OCI-LY1 (cell line): ENCODE data around the gene PKMYT1.

Experiments
- H2AFZ ChIP-seq: fragments of 200-600 bp; sonication (generic), shearing (Covaris generic); 2 replicates; pipeline ENCODE4 v1.6.0; 2014; ENCODE audit warnings: antibody characterized with exemption, mild to moderate bottlenecking, low read length
- H3F3A ChIP-seq: fragments of 200-600 bp; sonication (generic), shearing (Covaris generic); 2 replicates; pipeline ENCODE4 v1.6.0; 2014; ENCODE audit warnings: mild to moderate bottlenecking, antibody characterized with exemption, low read length, moderate library complexity; ENCODE audit not compliant: insufficient read depth
- H3K27ac ChIP-seq: fragments of 200-600 bp; sonication (generic); 2 replicates; pipeline ENCODE4 v1.5.1; 2014; ENCODE audit warnings: low read length, mixed run types, mild to moderate bottlenecking, low read depth; ENCODE audit not compliant: poor library complexity, severe bottlenecking
- H3K27me3 ChIP-seq: fragments of 200-600 bp; sonication (generic); 2 replicates; pipeline ENCODE4 v1.6.0; 2014; ENCODE audit warnings: antibody characterized with exemption, mild to moderate bottlenecking, low read length, moderate library complexity; ENCODE audit not compliant: insufficient read depth
- H3K36me3 ChIP-seq: fragments of 200-600 bp; sonication (generic); 2 replicates; pipeline ENCODE4 v1.6.1; 2014; ENCODE audit warnings: mild to moderate bottlenecking, antibody characterized with exemption, low read length, moderate library complexity, mixed read lengths; ENCODE audit not compliant: insufficient read depth
- H3K4me1 ChIP-seq: fragments of 200-600 bp; sonication (generic); 2 replicates; pipeline ENCODE4 v1.5.1; 2014; ENCODE audit warnings: mild to moderate bottlenecking, low read length, moderate library complexity; ENCODE audit not compliant: insufficient read depth, severe bottlenecking
- H3K4me2 ChIP-seq: fragments of 200-600 bp; sonication (generic), shearing (Covaris generic); 2 replicates; pipeline ENCODE4 v1.6.1; 2014; ENCODE audit warnings: low read length
- H3K4me3 ChIP-seq: fragments of 200-600 bp; sonication (generic); 2 replicates; pipeline ENCODE4 v1.5.1; 2014; ENCODE audit warnings: low read length, low read depth, mild to moderate bottlenecking, mixed read lengths; ENCODE audit not compliant: poor library complexity, severe bottlenecking
- H3K79me2 ChIP-seq: fragments of 200-600 bp; shearing (Covaris generic); 2 replicates; pipeline ENCODE4 v1.6.1; 2016; ENCODE audit warnings: mixed run types, low read length, mixed read lengths; ENCODE audit not compliant: insufficient read depth
- H3K9ac ChIP-seq: fragments of 200-600 bp; sonication (generic), shearing (Covaris generic); 2 replicates; pipeline ENCODE4 v1.6.1; 2014; ENCODE audit warnings: mild to moderate bottlenecking, low read length, mixed read lengths
- H3K9me2 ChIP-seq: fragments of 200-600 bp; sonication (generic), shearing (Covaris generic); 2 replicates; pipeline ENCODE4 v1.6.1; 2014; ENCODE audit warnings: low read depth, mild to moderate bottlenecking, low read length, mixed read lengths
- H3K9me3 ChIP-seq: fragments of 200-600 bp; shearing (Covaris generic); 2 replicates; pipeline ENCODE4 v1.6.1; 2014; ENCODE audit warnings: low read length, mixed read lengths
- H4K20me1 ChIP-seq: fragments of 200-600 bp; sonication (generic), shearing (Covaris generic); 2 replicates; pipeline ENCODE4 v1.6.0; 2016; ENCODE audit warnings: mild to moderate bottlenecking, low read length; ENCODE audit not compliant: insufficient read depth
- EZH2 ChIP-seq: fragments of 200-600 bp; sonication (generic), shearing (Covaris generic); IDR thresholded peaks from 2 replicates; pipeline ENCODE4 v1.8.0; 2017; ENCODE audit warnings: borderline replicate concordance, mixed run types, mild to moderate bottlenecking, antibody characterized with exemption, low read length, moderate library complexity, mixed read lengths
- TF ChIP-seq, protein P1 (sequence below): fragments of 200-600 bp; sonication (generic), shearing (Covaris generic); IDR thresholded peaks from 2 replicates; pipeline ENCODE4 v1.5.1; 2017; ENCODE audit warnings: mild to moderate bottlenecking, antibody characterized with exemption, low read length, moderate library complexity, mixed read lengths

PKMYT1 gene

GRCh38 chr16:2966043-2966807 lies 14.0 kb downstream of the PKMYT1 start:
- Histone ChIP-seq H4K20me1 (no peaks in the 10 kb centered on the region), H3K27me3 (no peaks in the 10 kb centered on the region), H3F3A (no peaks in the 10 kb centered on the region), H3K79me2 (no peaks in the 10 kb centered on the region), H3K9ac (no peak overlapping the region), H3K9me2 (no peaks in the 10 kb centered on the region), H3K27ac (no peak overlapping the region), H3K4me1 (peaks cover 58% of the 10 kb centered on the region), H3K9me3 (no peaks in the 10 kb centered on the region), H3K4me2 (peak overlapping the region; percentile 10; the same call in 1 of the 2 replicates), H3K4me3 (peak overlapping the region; percentile 23), H3K36me3 (peaks cover 7% of the 10 kb centered on the region; the same call in 1 of the 2 replicates), H2AFZ (no peak overlapping the region)
- TF ChIP-seq, protein P1, sequence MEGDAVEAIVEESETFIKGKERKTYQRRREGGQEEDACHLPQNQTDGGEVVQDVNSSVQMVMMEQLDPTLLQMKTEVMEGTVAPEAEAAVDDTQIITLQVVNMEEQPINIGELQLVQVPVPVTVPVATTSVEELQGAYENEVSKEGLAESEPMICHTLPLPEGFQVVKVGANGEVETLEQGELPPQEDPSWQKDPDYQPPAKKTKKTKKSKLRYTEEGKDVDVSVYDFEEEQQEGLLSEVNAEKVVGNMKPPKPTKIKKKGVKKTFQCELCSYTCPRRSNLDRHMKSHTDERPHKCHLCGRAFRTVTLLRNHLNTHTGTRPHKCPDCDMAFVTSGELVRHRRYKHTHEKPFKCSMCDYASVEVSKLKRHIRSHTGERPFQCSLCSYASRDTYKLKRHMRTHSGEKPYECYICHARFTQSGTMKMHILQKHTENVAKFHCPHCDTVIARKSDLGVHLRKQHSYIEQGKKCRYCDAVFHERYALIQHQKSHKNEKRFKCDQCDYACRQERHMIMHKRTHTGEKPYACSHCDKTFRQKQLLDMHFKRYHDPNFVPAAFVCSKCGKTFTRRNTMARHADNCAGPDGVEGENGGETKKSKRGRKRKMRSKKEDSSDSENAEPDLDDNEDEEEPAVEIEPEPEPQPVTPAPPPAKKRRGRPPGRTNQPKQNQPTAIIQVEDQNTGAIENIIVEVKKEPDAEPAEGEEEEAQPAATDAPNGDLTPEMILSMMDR = no peak
- no peak for TF ChIP-seq EZH2

DNA sequence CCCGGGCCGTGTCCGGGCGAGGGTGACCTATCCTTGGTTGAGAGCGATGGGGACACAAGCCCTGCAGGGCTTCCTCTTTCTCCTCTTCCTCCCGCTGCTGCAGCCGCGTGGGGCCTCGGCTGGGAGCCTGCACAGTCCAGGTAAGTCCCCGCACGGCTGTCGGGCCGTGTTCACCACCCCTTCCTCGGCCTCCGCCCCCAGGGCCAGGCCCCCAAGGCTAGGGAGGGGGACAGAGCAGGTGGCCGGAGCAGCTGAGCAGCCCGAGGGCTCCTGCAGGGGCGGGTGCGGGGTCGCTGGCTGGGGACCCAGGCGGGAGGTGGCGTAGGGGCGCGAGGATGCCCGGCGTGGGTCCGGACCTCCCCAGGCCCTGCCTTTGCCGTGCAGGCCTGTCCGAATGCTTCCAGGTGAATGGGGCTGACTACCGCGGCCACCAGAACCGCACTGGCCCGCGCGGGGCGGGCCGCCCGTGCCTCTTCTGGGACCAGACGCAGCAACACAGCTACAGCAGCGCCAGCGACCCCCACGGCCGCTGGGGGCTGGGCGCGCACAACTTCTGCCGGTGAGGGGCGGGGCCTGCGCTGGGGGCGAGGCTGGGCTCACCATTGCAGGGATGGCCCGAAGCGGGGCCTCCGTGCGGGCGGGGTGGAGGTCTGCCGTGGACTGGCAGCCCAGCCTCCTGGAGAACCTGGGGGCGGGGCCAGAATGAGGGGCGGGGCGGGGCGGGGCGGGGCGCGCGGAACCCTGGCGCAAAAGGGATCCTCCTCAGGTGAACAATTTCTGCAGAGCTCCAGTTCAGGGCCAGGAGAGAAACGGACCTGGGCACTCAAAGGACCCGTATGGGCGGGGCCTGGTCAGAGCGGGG lies 15.5 kb downstream of the PKMYT1 start:
- H2AFZ ChIP-seq = no peak overlapping the region
- no peaks in the 10 kb centered on the region for H3K27me3 ChIP-seq
- H3K27ac ChIP-seq = peak overlapping the region; percentile 35

GRCh38 chr16:2963723-2964474 lies 16.3 kb downstream of the PKMYT1 start, which contains the start of gene KREMEN2:
Gene KREMEN2 (plus strand): TSS chr16:2964275. CDS start chr16:2964521, 246 bp downstream.
- H3K9me3 ChIP-seq = no peaks in the 10 kb centered on the region
- H3K4me3 ChIP-seq = peak within 1 kb of the TSS; percentile 56
- peak within 1 kb of the TSS; percentile 39; the same call in 1 of the 2 replicates for H3K9ac ChIP-seq
- H3K36me3 ChIP-seq = no peaks in the 10 kb centered on the region
- H4K20me1 ChIP-seq = no peaks in the 10 kb centered on the region
- H3K9me2 ChIP-seq = no peaks in the 10 kb centered on the region
- H3K79me2 ChIP-seq = no peaks in the 10 kb centered on the region
- no peaks in the 10 kb centered on the region for H3F3A ChIP-seq
- TF ChIP-seq, protein P1 = peak; percentile 17; the same call in 1 of the 2 replicates
- no peak for TF ChIP-seq EZH2
- no peak within 1 kb of the TSS for H2AFZ ChIP-seq
- H3K27ac ChIP-seq = peak within 1 kb of the TSS; percentile 35
- H3K4me2 ChIP-seq = peak within 1 kb of the TSS; percentile 65
- no peaks in the 10 kb centered on the region for H3K27me3 ChIP-seq
- H3K4me1 ChIP-seq = peaks cover 47% of the 10 kb centered on the region

More for the DNA sequence above, 15.5 kb downstream of the PKMYT1 start:
- no peaks in the 10 kb centered on the region for H4K20me1 ChIP-seq
- peaks cover 47% of the 10 kb centered on the region for H3K4me1 ChIP-seq
- no peaks in the 10 kb centered on the region for H3K9me2 ChIP-seq
- TF ChIP-seq EZH2 = no peak
- TF ChIP-seq, protein P1 = no peak; the same call in 1 of the 2 replicates
- H3K79me2 ChIP-seq = no peaks in the 10 kb centered on the region
- H3K9me3 ChIP-seq = no peaks in the 10 kb centered on the region
- peak overlapping the region; percentile 39; the same call in 1 of the 2 replicates for H3K9ac ChIP-seq
- H3K4me2 ChIP-seq = peak overlapping the region; percentile 65
- H3K4me3 ChIP-seq = peak overlapping the region; percentile 56
- no peaks in the 10 kb centered on the region for H3K36me3 ChIP-seq
- no peaks in the 10 kb centered on the region for H3F3A ChIP-seq
